ENCODE data around the gene FBXO34.

DNA sequence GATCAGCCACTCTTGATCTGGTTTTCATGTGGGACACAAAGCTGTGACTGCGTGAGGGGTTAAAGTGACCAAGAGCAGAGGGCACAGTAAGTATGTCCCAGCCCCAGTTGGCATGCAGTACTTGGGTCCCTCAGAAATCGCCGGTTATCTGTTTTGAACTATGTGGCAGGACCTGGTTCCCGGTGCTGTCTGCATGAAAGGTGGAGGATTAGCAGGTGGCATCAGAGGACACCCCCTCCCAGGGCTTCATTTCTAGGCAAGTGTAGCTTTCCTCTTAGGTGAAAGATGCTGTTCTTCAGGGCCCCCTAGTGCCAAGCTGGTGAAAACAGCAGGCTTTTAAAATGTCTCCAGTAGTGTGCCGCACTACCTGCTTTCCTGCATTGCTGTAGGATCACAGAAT is 83.3 kb downstream of the FBXO34 start:
- TF ChIP-seq, protein P1, sequence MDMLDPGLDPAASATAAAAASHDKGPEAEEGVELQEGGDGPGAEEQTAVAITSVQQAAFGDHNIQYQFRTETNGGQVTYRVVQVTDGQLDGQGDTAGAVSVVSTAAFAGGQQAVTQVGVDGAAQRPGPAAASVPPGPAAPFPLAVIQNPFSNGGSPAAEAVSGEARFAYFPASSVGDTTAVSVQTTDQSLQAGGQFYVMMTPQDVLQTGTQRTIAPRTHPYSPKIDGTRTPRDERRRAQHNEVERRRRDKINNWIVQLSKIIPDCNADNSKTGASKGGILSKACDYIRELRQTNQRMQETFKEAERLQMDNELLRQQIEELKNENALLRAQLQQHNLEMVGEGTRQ (CRISPR knock-in tag; IDR thresholded peaks at IDR 0.05): no peak
- TF ChIP-seq, protein P2, sequence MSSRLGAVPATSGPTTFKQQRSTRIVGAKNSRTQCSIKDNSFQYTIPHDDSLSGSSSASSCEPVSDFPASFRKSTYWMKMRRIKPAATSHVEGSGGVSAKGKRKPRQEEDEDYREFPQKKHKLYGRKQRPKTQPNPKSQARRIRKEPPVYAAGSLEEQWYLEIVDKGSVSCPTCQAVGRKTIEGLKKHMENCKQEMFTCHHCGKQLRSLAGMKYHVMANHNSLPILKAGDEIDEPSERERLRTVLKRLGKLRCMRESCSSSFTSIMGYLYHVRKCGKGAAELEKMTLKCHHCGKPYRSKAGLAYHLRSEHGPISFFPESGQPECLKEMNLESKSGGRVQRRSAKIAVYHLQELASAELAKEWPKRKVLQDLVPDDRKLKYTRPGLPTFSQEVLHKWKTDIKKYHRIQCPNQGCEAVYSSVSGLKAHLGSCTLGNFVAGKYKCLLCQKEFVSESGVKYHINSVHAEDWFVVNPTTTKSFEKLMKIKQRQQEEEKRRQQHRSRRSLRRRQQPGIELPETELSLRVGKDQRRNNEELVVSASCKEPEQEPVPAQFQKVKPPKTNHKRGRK (CRISPR knock-in tag; IDR thresholded peaks at IDR 0.05; ENCODE audit: borderline replicate concordance): no peak
- TF ChIP-seq FOXK1 (CRISPR knock-in tag; IDR thresholded peaks at IDR 0.05) (no peak), ZNF671 (CRISPR knock-in tag; IDR thresholded peaks at IDR 0.05) (no peak), EMX1 (CRISPR knock-in tag; IDR thresholded peaks at IDR 0.05) (no peak)
- TF ChIP-seq, protein P3, sequence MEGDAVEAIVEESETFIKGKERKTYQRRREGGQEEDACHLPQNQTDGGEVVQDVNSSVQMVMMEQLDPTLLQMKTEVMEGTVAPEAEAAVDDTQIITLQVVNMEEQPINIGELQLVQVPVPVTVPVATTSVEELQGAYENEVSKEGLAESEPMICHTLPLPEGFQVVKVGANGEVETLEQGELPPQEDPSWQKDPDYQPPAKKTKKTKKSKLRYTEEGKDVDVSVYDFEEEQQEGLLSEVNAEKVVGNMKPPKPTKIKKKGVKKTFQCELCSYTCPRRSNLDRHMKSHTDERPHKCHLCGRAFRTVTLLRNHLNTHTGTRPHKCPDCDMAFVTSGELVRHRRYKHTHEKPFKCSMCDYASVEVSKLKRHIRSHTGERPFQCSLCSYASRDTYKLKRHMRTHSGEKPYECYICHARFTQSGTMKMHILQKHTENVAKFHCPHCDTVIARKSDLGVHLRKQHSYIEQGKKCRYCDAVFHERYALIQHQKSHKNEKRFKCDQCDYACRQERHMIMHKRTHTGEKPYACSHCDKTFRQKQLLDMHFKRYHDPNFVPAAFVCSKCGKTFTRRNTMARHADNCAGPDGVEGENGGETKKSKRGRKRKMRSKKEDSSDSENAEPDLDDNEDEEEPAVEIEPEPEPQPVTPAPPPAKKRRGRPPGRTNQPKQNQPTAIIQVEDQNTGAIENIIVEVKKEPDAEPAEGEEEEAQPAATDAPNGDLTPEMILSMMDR (IDR thresholded peaks at IDR 0.05): peak; percentile 34; the same call in 1 of the 2 replicates
- TF ChIP-seq, protein P4, sequence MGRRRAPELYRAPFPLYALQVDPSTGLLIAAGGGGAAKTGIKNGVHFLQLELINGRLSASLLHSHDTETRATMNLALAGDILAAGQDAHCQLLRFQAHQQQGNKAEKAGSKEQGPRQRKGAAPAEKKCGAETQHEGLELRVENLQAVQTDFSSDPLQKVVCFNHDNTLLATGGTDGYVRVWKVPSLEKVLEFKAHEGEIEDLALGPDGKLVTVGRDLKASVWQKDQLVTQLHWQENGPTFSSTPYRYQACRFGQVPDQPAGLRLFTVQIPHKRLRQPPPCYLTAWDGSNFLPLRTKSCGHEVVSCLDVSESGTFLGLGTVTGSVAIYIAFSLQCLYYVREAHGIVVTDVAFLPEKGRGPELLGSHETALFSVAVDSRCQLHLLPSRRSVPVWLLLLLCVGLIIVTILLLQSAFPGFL (CRISPR knock-in tag; IDR thresholded peaks at IDR 0.05; ENCODE audit: borderline replicate concordance): no peak
- TF ChIP-seq, protein P5, sequence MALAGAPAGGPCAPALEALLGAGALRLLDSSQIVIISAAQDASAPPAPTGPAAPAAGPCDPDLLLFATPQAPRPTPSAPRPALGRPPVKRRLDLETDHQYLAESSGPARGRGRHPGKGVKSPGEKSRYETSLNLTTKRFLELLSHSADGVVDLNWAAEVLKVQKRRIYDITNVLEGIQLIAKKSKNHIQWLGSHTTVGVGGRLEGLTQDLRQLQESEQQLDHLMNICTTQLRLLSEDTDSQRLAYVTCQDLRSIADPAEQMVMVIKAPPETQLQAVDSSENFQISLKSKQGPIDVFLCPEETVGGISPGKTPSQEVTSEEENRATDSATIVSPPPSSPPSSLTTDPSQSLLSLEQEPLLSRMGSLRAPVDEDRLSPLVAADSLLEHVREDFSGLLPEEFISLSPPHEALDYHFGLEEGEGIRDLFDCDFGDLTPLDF (CRISPR knock-in tag; IDR thresholded peaks at IDR 0.05): no peak
- TF ChIP-seq, protein P6, sequence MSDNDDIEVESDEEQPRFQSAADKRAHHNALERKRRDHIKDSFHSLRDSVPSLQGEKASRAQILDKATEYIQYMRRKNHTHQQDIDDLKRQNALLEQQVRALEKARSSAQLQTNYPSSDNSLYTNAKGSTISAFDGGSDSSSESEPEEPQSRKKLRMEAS (CRISPR knock-in tag; IDR thresholded peaks at IDR 0.05): no peak
